ENCODE measurements around the gene VSIG2. TPM values are rescaled to one million over a fixed set of nuclear protein-coding genes. Genes with fewer than 3 reads are reported as not detected.

VSIG2 gene
- total RNA-seq, 3 donors from 2014 or later (not counting 1 experiment from before 2014, with no cell fraction given): not detected

DNA sequence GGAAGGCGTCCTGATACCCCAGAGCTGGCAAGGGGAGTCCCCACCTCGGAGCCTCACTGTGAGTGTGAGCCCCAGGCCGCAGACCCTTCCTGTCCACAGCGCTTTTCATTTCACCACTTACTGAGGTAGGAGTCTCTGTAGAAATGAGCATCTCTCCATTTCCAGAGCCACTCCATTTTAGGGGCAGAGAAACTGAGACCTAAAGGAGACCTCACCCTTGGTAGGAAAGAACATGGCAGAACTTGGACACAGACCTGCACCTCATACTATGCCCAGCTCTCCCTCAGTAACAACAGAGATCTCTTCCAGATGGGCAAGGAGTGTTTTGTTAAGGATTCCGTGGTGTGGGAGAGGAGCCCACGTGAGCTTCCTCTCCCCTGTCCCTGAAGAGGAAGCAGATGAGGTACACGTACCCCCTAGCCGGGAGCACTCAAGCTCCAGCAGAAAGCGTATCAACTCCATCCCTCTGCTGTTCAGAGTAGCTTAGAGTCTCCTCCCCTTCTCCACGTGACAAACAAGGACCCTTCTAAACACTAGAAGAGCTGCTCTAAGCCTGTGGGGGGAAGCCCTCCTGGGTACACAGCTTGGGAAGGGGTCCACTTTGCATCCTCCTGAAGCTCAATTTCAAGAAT, 532 bp upstream of the VSIG2 start:
- peaks cover 28 to 32% of the 10 kb centered on the region in 2 donors for H3K27me3 Mint-ChIP-seq (ENCODE audit: low read depth in 2 of 2)
- no peaks in the 10 kb centered on the region for H3K4me1 Mint-ChIP-seq
- H3K36me3 ChIP-seq (ENCODE audit: control insufficient read depth, insufficient read depth, low read length): no peaks in the 10 kb centered on the region
- no peak overlapping the region for H3K4me3 ChIP-seq (ENCODE audit: low read length)
- H3K27me3 ChIP-seq (ENCODE audit: control insufficient read depth, insufficient read depth, low read length): no peaks in the 10 kb centered on the region
- ATAC-seq (no peak), DNase-seq (no peak)
- no peak overlapping the region for H3K27ac Mint-ChIP-seq
- peaks cover 15% of the 10 kb centered on the region for H3K4me1 ChIP-seq (ENCODE audit: control insufficient read depth, insufficient read depth, low read length)
- TF ChIP-seq, protein P1, sequence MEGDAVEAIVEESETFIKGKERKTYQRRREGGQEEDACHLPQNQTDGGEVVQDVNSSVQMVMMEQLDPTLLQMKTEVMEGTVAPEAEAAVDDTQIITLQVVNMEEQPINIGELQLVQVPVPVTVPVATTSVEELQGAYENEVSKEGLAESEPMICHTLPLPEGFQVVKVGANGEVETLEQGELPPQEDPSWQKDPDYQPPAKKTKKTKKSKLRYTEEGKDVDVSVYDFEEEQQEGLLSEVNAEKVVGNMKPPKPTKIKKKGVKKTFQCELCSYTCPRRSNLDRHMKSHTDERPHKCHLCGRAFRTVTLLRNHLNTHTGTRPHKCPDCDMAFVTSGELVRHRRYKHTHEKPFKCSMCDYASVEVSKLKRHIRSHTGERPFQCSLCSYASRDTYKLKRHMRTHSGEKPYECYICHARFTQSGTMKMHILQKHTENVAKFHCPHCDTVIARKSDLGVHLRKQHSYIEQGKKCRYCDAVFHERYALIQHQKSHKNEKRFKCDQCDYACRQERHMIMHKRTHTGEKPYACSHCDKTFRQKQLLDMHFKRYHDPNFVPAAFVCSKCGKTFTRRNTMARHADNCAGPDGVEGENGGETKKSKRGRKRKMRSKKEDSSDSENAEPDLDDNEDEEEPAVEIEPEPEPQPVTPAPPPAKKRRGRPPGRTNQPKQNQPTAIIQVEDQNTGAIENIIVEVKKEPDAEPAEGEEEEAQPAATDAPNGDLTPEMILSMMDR (IDR thresholded peaks at IDR 0.05): no peak
- H3K36me3 Mint-ChIP-seq: no peaks in the 10 kb centered on the region
- no peak overlapping the region for H3K4me3 Mint-ChIP-seq
- intact Hi-C loops (cut with micrococcal nuclease): no loop called here
- 45% methylated on average over 8 of the region's 10 CpGs for WGBS (ENCODE audit: insufficient coverage)
- H3K9me3 ChIP-seq (ENCODE audit: control insufficient read depth, insufficient read depth, low read length): no peaks in the 10 kb centered on the region
- H3K9me3 Mint-ChIP-seq: no peaks in the 10 kb centered on the region
- H3K27ac ChIP-seq (ENCODE audit: low read length): no peak overlapping the region

DNA sequence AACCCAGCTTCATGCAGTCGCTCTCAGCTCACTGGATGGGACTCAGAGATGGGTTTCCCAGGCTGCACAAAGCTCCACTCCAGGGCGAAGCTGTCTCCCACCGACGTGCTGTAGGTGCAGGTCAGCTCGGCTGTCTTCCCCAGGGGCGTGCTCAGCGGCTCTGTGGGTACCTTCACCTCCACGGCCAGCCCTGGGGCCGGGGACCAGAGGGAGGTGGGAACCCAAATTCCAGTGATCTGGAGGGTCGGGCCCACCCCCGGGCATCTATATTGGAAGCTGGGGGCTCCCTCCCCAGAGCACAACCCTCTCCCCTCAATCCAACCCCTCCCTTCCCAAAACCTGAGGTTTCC, 689 bp downstream of the VSIG2 start:
- H3K27me3 Mint-ChIP-seq (ENCODE audit: low read depth in 2 of 2): peaks cover 16 to 24% of the 10 kb centered on the region in 2 donors

DNA sequence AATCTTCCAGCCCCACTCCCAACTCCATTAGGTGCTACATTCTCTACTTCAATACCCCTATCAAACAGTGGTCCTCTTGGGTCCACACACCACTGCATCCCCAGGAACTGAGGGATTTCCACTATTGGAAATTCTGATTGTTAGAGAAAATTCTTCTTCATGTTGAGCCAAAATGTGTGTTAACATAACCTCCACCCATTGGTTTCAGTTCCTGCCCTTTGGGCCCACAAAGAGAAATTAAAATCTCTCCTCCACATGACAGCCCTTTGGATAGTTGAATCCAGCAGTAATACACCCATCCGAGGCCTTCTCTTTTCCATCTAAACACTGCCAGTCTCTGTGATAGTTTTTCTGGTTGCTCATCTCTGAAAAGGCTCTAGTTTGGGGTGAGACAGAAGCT, 2.1 kb downstream of the VSIG2 start:
- H3K27ac ChIP-seq (ENCODE audit: low read length): no peak overlapping the region
- H3K9me3 ChIP-seq (ENCODE audit: control insufficient read depth, insufficient read depth, low read length): no peaks in the 10 kb centered on the region
- ATAC-seq: no peak
- no peak for DNase-seq
- H3K36me3 ChIP-seq (ENCODE audit: control insufficient read depth, insufficient read depth, low read length): no peaks in the 10 kb centered on the region
- 100% methylated on average over 1 of the region's 1 CpG for WGBS (ENCODE audit: insufficient coverage)
- TF ChIP-seq, protein P1 (IDR thresholded peaks at IDR 0.05): no peak
- H3K4me3 ChIP-seq (ENCODE audit: low read length): no peak overlapping the region
- Mint-ChIP-seq H3K9me3 (no peaks in the 10 kb centered on the region), H3K36me3 (no peaks in the 10 kb centered on the region), H3K4me1 (peaks cover 0 to 7% of the 10 kb centered on the region in 2 donors), H3K27ac (no peak overlapping the region), H3K4me3 (no peak overlapping the region), H3K27me3 (ENCODE audit: low read depth in 2 of 2) (peaks cover 14 to 22% of the 10 kb centered on the region in 2 donors)
- H3K4me1 ChIP-seq (ENCODE audit: control insufficient read depth, insufficient read depth, low read length): peaks cover 31% of the 10 kb centered on the region
- intact Hi-C loops (cut with micrococcal nuclease): no loop called here
- H3K27me3 ChIP-seq (ENCODE audit: control insufficient read depth, insufficient read depth, low read length): no peaks in the 10 kb centered on the region

More for the DNA sequence above, 689 bp downstream of the VSIG2 start:
- no peak overlapping the region for H3K27ac ChIP-seq (ENCODE audit: low read length)
- peaks cover 0 to 5% of the 10 kb centered on the region in 2 donors for H3K4me1 Mint-ChIP-seq
- TF ChIP-seq, protein P1 (IDR thresholded peaks at IDR 0.05): no peak
- no peak overlapping the region for H3K4me3 Mint-ChIP-seq
- H3K4me3 ChIP-seq (ENCODE audit: low read length): no peak overlapping the region
- no peaks in the 10 kb centered on the region for H3K9me3 Mint-ChIP-seq
- no peak overlapping the region for H3K27ac Mint-ChIP-seq
- no peaks in the 10 kb centered on the region for H3K27me3 ChIP-seq (ENCODE audit: control insufficient read depth, insufficient read depth, low read length)
- no peak for ATAC-seq
- no peaks in the 10 kb centered on the region for H3K36me3 ChIP-seq (ENCODE audit: control insufficient read depth, insufficient read depth, low read length)
- H3K9me3 ChIP-seq (ENCODE audit: control insufficient read depth, insufficient read depth, low read length): no peaks in the 10 kb centered on the region
- no peaks in the 10 kb centered on the region for H3K36me3 Mint-ChIP-seq
- H3K4me1 ChIP-seq (ENCODE audit: control insufficient read depth, insufficient read depth, low read length): peaks cover 23% of the 10 kb centered on the region
- intact Hi-C loops (cut with micrococcal nuclease): no loop called here
- WGBS (ENCODE audit: insufficient coverage): 85% methylated on average over 11 of the region's 11 CpGs
- no peak for DNase-seq

Data from natural killer cell (primary cell).